Stimulated activated CD8-positive, alpha-beta memory T cell treated with anti-CD3 and anti-CD28 coated beads, Interleukin-4, amount 100 ng/mL, for 1 hour (primary cell): ENCODE measurements around the gene ZNF799.
"Not testable (repeated sequence)": the region's sequence is repeated elsewhere in the genome, so short reads cannot be mapped to it uniquely, and the experiment has no call there.

Experiments
- DNase-seq, 2 donors: peaks; one replicate each; pipeline ENCODE4 v3.0.0-alpha.2; 2020; ENCODE audit warnings: low read depth in 2 of 2, low spot score in 1 of 2

ZNF799 gene

DNA sequence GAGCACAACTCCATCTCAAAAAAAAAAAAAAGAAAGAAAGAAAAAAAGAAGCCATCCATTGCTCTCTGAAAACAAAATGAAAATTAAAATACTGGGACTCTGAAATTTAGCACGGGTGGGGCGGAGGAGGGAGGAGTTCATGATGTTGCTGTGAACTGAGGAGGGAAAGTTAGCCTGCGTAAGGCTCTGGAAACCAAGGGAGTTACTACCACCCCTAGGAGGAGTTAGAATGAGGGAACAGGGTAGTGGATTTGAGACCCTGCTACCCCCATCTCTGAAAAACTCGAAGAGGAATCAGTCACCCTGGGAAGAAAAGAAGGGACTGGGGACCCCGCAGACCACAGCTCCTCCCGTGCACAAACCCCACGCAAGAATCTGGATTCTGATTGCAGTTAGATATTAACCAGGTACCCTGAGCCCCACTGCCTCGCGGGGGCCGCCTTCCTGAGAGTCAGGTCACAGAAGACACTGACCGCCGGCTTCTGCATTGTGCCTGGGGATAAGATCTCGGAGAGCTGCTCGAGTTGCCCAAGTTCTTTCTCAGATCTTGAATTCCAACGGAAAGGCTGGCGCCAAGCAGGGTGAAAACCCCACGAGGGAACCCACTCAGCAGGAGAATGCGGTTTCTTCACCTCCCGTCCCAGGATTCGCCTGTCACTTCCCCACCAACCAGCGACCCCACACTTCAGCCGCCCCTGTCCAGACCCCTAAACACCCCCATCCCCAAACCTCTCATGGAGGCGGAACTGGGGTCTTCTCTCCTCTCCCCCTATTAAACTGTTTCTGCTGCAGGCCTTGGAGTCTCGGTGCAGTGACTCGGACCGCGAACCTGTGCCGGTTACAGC lies 36.5 kb downstream of the ZNF799 start:
- DNase-seq, result no peak

- DNase-seq, result not testable (repeated sequence)
These were observed 38.8 kb downstream of the ZNF799 start for GRCh38 chr19:12362236-12362635.

DNA sequence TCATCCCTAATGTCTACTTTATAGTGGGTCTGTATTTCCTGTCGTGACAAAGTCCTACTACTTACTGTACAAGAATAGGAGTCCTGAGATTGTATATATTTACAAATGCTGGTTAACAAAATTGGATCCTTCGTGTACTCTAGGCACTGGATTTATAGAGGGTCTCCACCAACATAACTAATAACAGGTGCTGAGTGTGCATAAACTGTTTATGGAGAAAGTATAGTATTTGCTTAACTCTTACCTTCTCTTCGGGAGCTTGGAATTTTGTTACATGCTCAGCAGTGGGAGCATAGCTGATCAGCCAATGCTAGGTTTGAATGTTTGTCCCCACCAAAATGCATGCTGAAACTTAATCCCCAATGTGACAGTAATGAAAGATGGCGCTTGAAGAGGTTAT lies 47.7 kb downstream of the ZNF799 start:
- DNase-seq, result no peak

GRCh38 chr19:12350890-12351197 lies 50.2 kb downstream of the ZNF799 start:
- DNase-seq, result no peak

DNA sequence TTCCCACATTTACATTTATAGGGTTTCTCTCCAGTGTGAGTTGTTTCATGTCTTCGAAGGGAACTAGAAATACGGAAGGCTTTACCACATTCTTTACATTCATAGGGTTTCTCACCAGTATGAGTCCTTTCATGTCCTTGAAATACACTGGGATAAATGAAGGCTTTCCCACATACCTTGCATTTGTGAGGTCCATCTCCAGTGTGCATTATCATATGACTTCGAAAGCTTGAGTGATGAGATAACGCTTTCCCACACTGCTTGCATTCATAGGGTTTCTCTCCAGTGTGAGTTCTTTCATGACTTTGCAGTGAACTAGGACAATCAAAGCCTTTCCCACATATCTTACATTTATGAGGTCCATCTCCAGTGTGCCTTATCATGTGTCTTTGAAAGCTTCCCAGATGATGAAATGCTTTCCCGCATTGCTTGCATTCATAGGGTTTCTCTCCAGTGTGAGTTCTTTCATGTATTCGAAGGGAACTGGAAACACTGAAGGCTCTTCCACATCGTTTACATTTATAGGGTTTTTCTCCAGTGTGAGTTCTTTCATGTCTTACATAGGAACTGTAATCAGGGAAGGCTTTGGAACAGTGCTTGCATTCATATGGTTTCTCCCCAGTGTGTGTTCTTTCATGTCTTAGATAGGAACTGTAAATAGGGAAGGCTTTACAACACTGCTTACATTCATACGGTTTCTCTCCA lies 50.7 kb downstream of the ZNF799 start:
- no peak for DNase-seq

DNA sequence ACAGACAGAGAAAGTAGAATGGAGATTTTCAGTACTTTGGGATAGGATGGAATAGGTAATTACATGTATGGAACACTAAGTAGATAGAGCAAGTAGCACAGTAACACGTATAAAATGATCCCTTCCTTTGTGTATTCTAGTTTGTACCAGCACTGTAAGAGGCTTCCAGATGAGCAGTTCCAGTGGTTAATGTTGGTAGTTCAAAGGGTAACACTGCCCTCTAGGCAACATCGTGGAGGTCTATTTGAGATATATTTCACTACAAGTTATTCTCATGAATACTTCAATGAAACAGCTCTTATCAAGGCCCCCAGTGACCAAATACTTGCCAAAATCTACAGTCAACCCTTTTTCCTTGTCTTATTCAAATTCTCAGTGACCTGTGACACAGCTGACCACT lies 54.2 kb downstream of the ZNF799 start:
- DNase-seq, result no peak

DNA sequence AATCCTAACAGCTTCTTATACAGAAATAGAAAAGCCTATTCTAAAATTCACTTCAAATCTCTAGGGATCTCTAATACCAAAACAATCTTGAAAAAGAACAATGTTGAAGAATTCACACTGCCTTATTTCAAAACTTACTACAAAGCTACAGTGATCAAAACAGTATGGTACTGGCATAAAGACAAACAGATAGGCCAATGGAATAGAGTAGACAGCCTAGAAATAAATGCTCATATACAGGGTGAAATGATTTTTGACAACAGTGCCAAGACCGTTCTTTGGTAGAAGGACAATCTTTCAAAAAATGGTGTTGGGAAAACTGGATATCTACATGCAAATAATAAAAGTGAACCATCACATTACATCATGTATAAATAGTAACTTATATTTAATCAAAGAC lies 55.9 kb downstream of the ZNF799 start:
- no peak for DNase-seq
